Stimulated activated naive B cell treated with anti-CD40 and anti-IgM and Interleukin-4, amounts not matched to agents 10 μg/mL and 1 μg/mL and 100 μg/mL, for 72 hours (primary cell): Measurements from ENCODE around the gene NEK9.
"Not testable (repeated sequence)": the region's sequence is repeated elsewhere in the genome, so short reads cannot be mapped to it uniquely, and the experiment has no call there.

Experiments used
- ATAC-seq, 2 donors: fragments of 150-1000 bp; cut with Tn5 transposase; replicated peaks; 2 replicates each; pipeline ENCODE4 v1.10.0; 2021; ENCODE audit warnings: moderate library complexity in 1 of 2
- DNase-seq: peaks from one replicate; pipeline ENCODE4 v3.0.0; 2021
- H3K27ac Mint-ChIP-seq: one replicate; pipeline ENCODE4 v1.8.0; 2022; ENCODE audit warnings: mild to moderate bottlenecking, mixed read lengths
- H3K27me3 Mint-ChIP-seq, 2 donors: one replicate each; pipeline ENCODE4 v1.8.0; 2022; ENCODE audit warnings: mixed read lengths in 2 of 2
- H3K36me3 Mint-ChIP-seq, 2 donors: one replicate each; pipeline ENCODE4 v1.8.0; 2022; ENCODE audit warnings: mixed read lengths in 2 of 2, mild to moderate bottlenecking in 1 of 2
- H3K4me1 Mint-ChIP-seq, 2 donors: one replicate each; pipeline ENCODE4 v1.8.0; 2022; ENCODE audit warnings: mixed read lengths in 2 of 2, mild to moderate bottlenecking in 1 of 2
- H3K4me3 Mint-ChIP-seq, 2 donors: one replicate each; pipeline ENCODE4 v1.8.0; 2022; ENCODE audit warnings: mild to moderate bottlenecking in 2 of 2, mixed read lengths in 2 of 2, moderate library complexity in 1 of 2
- H3K9me3 Mint-ChIP-seq, 2 donors: one replicate each; pipeline ENCODE4 v1.8.0; 2022; ENCODE audit warnings: mixed read lengths in 2 of 2, mild to moderate bottlenecking in 1 of 2

Gene NEK9

GRCh38 chr14:75134644-75135043, 7.8 kb upstream of the NEK9 start:
- no peak overlapping the region for H3K4me3 Mint-ChIP-seq
- DNase-seq = no peak
- no peaks in the 10 kb centered on the region for H3K9me3 Mint-ChIP-seq
- H3K4me1 Mint-ChIP-seq = peaks cover 14 to 19% of the 10 kb centered on the region in 2 donors
- H3K27me3 Mint-ChIP-seq = no peaks in the 10 kb centered on the region
- peaks cover 20 to 37% of the 10 kb centered on the region in 2 donors for H3K36me3 Mint-ChIP-seq
- peak overlapping the region; percentile 82 for H3K27ac Mint-ChIP-seq
- ATAC-seq = no peak

GRCh38 chr14:75133597-75133996, 6.7 kb upstream of the NEK9 start:
- Mint-ChIP-seq H3K36me3 (peaks cover 18 to 34% of the 10 kb centered on the region in 2 donors), H3K27ac (no peak overlapping the region), H3K4me3 (no peak overlapping the region), H3K4me1 (peaks cover 12% of the 10 kb centered on the region in 2 donors), H3K27me3 (no peaks in the 10 kb centered on the region), H3K9me3 (no peaks in the 10 kb centered on the region)
- ATAC-seq (no peak), DNase-seq (no peak)

DNA sequence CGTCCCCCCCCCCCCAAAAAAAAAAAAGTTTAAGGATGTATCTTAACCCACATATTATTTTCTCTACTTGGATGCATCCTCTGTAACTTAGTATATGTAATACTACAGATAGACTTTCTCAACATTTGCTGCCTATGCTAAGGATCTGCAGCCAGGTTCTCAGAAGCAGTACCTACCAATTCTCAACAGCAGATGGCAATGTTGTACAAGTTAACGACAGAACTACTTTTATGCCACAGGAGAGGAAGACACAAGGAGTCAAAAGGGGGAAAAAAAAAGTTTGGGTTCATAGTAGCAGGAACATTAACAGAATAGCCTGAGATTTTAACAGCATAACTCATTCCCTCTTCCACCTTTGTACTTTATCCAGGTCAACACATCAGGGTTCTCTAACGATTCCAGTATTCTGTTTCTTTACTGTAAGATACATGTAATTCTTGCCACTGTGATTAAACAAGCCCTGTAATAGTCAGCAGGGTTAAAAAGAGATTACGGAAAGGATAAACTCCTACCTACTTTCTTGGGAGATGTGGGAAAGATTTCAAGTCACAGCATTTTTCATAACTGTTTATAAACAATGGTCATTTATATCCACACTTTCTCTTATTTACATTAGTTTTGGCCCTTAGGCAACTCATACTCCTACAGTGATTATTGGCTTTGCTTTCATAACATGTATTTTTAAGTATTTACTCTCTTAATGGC, 5.7 kb upstream of the NEK9 start:
- ATAC-seq = peak; percentile 79 to 81
- Mint-ChIP-seq H3K27me3 (no peaks in the 10 kb centered on the region), H3K9me3 (no peaks in the 10 kb centered on the region), H3K36me3 (peaks cover 21 to 34% of the 10 kb centered on the region in 2 donors), H3K4me3 (no peak overlapping the region), H3K4me1 (peaks cover 14 to 15% of the 10 kb centered on the region in 2 donors), H3K27ac (no peak overlapping the region)
- peak; percentile 45 for DNase-seq

GRCh38 chr14:75128596-75128990, 1.7 kb upstream of the NEK9 start:
- peaks cover 17 to 27% of the 10 kb centered on the region in 2 donors for H3K36me3 Mint-ChIP-seq
- peaks cover 30 to 44% of the 10 kb centered on the region in 2 donors for H3K4me1 Mint-ChIP-seq
- no peaks in the 10 kb centered on the region for H3K9me3 Mint-ChIP-seq
- DNase-seq (no peak), ATAC-seq (no peak)
- H3K4me3 Mint-ChIP-seq = peak overlapping the region in 1 of 2 donors; percentile 53
- no peak overlapping the region for H3K27ac Mint-ChIP-seq
- H3K27me3 Mint-ChIP-seq = no peaks in the 10 kb centered on the region

- peak overlapping the region; percentile 94 for H3K4me3 Mint-ChIP-seq
- H3K36me3 Mint-ChIP-seq = peaks cover 13 to 24% of the 10 kb centered on the region in 2 donors
- peaks cover 30 to 44% of the 10 kb centered on the region in 2 donors for H3K4me1 Mint-ChIP-seq
- DNase-seq (no peak), ATAC-seq (no peak)
- H3K9me3 Mint-ChIP-seq = no peaks in the 10 kb centered on the region
- H3K27ac Mint-ChIP-seq = peak overlapping the region; percentile 99
- no peaks in the 10 kb centered on the region for H3K27me3 Mint-ChIP-seq
Measured at GRCh38 chr14:75127903-75128595, 1.2 kb upstream of the NEK9 start.

GRCh38 chr14:75127474-75127820, 599 bp upstream of the NEK9 start:
- DNase-seq, H3K9me3 Mint-ChIP-seq, H3K27me3 Mint-ChIP-seq, ATAC-seq: not testable (repeated sequence)
- Mint-ChIP-seq H3K4me3 (peak overlapping the region; percentile 94), H3K36me3 (peaks cover 12 to 20% of the 10 kb centered on the region in 2 donors), H3K4me1 (peaks cover 27 to 41% of the 10 kb centered on the region in 2 donors), H3K27ac (peak overlapping the region; percentile 99)

- Mint-ChIP-seq H3K27ac (peak overlapping the region; percentile 99), H3K27me3 (no peaks in the 10 kb centered on the region), H3K4me1 (peaks cover 25 to 38% of the 10 kb centered on the region in 2 donors), H3K36me3 (peaks cover 11 to 26% of the 10 kb centered on the region in 2 donors), H3K4me3 (peak overlapping the region; percentile 94), H3K9me3 (no peaks in the 10 kb centered on the region)
- ATAC-seq (no peak), DNase-seq (no peak)
Measured at GRCh38 chr14:75126121-75126544, 715 bp downstream of the NEK9 start.

DNA sequence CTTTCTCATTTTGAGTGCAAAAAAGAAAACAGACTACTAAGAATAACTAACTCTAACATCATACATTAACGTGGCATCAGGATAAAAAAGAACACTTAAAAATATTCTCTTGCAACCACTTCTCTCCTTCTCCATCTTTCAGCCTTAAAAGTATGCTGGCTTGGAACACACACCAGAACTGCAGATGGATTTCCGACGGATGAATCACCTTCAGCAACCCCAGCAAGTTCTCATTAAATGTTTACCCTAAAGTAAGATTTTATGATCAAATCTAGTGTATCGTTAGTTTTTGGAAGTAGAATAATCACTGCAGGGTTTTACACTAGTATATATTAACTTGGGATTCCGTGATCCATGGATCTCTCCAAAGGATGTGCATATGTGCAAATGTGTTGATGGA, 1.2 kb downstream of the NEK9 start:
- DNase-seq (no peak), ATAC-seq (no peak)
- Mint-ChIP-seq H3K9me3 (no peaks in the 10 kb centered on the region), H3K4me1 (peaks cover 25 to 40% of the 10 kb centered on the region in 2 donors), H3K4me3 (peak overlapping the region; percentile 94), H3K27ac (peak overlapping the region; percentile 99), H3K27me3 (no peaks in the 10 kb centered on the region), H3K36me3 (peaks cover 11 to 28% of the 10 kb centered on the region in 2 donors)

- H3K9me3 Mint-ChIP-seq = no peaks in the 10 kb centered on the region
- DNase-seq (no peak), ATAC-seq (no peak)
- H3K4me1 Mint-ChIP-seq = peaks cover 27 to 44% of the 10 kb centered on the region in 2 donors
- no peak overlapping the region for H3K4me3 Mint-ChIP-seq
- no peaks in the 10 kb centered on the region for H3K27me3 Mint-ChIP-seq
- H3K36me3 Mint-ChIP-seq = peaks cover 15 to 34% of the 10 kb centered on the region in 2 donors
- peak overlapping the region; percentile 76 for H3K27ac Mint-ChIP-seq
Measured at GRCh38 chr14:75123991-75124390, 2.9 kb downstream of the NEK9 start.

GRCh38 chr14:75121552-75121951, 5.3 kb downstream of the NEK9 start:
- peaks cover 18 to 28% of the 10 kb centered on the region in 2 donors for H3K4me1 Mint-ChIP-seq
- H3K27me3 Mint-ChIP-seq = no peaks in the 10 kb centered on the region
- H3K36me3 Mint-ChIP-seq = peaks cover 11 to 37% of the 10 kb centered on the region in 2 donors
- no peak overlapping the region for H3K27ac Mint-ChIP-seq
- no peaks in the 10 kb centered on the region for H3K9me3 Mint-ChIP-seq
- ATAC-seq = no peak
- DNase-seq = no peak
- no peak overlapping the region for H3K4me3 Mint-ChIP-seq

DNA sequence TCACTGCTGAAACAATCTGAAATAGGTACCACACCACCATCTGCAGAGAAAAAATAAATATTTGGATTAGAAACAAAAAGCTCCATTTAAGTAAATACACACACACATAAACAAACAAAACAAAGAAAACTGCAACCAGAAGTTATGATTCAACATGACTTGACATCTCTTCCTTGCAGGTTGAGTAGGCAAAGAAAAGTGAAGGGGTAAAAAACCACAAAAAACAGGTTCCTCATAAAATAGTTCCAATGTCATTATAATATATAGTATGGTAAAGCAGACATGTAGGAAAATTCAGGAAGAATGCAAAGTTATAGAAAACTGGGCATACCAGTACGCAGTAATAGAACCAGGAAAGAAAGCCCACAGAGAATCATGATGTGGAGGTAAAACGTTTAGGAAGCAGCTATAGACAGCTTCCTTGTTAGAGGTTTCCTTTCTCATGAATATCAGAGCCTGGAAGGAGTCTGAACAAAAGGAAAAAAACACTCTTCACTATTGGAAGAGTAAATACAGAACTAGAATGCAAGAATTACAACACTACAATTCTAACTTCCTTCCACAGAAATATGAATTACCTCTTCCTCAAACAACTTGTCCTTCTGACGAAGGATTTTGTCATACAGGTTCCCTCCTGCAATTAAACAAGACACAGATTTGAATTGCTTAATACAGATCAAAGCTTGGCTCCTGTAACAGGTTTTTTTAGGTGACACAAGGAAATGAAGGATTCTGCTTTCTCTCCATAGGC, 6.1 kb downstream of the NEK9 start:
- DNase-seq (no peak), ATAC-seq (no peak)
- H3K4me1 Mint-ChIP-seq = peaks cover 16 to 24% of the 10 kb centered on the region in 2 donors
- H3K27me3 Mint-ChIP-seq = no peaks in the 10 kb centered on the region
- H3K9me3 Mint-ChIP-seq = no peaks in the 10 kb centered on the region
- H3K27ac Mint-ChIP-seq = peak overlapping the region; percentile 54
- H3K36me3 Mint-ChIP-seq = peaks cover 11 to 37% of the 10 kb centered on the region in 2 donors
- no peak overlapping the region for H3K4me3 Mint-ChIP-seq

GRCh38 chr14:75119056-75119455, 7.8 kb downstream of the NEK9 start:
- H3K4me3 Mint-ChIP-seq = no peak overlapping the region
- ATAC-seq (no peak), DNase-seq (no peak)
- H3K27me3 Mint-ChIP-seq = no peaks in the 10 kb centered on the region
- peaks cover 13 to 39% of the 10 kb centered on the region in 2 donors for H3K36me3 Mint-ChIP-seq
- no peak overlapping the region for H3K27ac Mint-ChIP-seq
- H3K9me3 Mint-ChIP-seq = no peaks in the 10 kb centered on the region
- H3K4me1 Mint-ChIP-seq = peaks cover 5 to 10% of the 10 kb centered on the region in 2 donors

DNA sequence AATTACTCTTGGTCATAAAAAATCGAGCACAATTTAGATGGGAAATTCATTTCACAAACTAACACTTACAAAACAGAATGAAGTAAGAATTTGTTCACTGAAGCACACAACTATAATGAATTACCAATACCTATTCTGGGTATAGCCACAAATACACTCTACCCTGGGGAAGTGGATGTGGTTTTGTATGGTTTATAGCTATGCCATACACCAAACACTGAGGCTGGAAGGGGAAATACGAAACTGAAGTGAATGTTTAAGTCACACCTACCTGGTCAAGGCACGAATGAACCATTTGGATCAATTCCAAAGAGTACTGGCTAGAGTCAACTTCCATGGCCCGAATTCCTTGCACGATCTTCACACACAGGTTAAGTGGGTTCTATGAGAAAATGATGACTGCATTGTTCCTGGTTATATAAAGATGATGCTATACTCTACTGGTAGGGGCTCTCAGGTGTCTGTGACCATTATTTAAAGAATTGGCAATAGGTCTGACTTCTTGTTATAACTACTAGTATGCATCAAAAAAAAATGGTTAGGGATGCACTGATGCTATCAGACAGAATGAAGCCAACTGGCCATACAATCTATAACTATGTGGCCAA, 12.8 kb downstream of the NEK9 start:
- DNase-seq (no peak), ATAC-seq (no peak)
- H3K4me3 Mint-ChIP-seq = no peak overlapping the region
- H3K9me3 Mint-ChIP-seq = no peaks in the 10 kb centered on the region
- H3K27me3 Mint-ChIP-seq = no peaks in the 10 kb centered on the region
- H3K4me1 Mint-ChIP-seq = peaks cover 3 to 7% of the 10 kb centered on the region in 2 donors
- no peak overlapping the region for H3K27ac Mint-ChIP-seq
- H3K36me3 Mint-ChIP-seq = peaks cover 37 to 48% of the 10 kb centered on the region in 2 donors

DNA sequence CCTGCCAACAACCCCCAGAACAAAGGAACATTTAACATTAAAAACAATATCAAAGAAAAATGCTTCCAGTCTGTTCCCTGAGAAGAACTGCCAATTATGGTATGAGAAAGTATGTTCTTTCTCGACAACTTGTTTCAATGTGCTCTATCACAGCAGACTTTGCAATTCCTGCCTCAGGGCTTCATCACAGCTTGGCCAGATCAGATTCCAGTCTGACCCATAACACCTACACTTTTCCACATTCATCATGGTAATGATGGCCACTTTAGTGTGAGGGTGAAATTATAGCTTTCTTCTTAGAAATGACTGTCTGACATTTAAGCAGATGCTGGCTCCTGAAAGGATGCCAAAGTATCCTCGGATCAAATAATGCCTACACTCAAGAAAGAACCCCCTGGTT, 17.0 kb downstream of the NEK9 start:
- Mint-ChIP-seq H3K4me1 (peaks cover 3 to 7% of the 10 kb centered on the region in 2 donors), H3K27ac (no peak overlapping the region), H3K27me3 (no peaks in the 10 kb centered on the region), H3K36me3 (peaks cover 46 to 57% of the 10 kb centered on the region in 2 donors), H3K4me3 (no peak overlapping the region), H3K9me3 (no peaks in the 10 kb centered on the region)
- DNase-seq = no peak
- no peak for ATAC-seq
